NAMALWA (cell line): ENCODE results near the gene TGFBR3L.

Experiments
- DNase-seq: peaks from one replicate; pipeline ENCODE4 v3.0.0-alpha.2; 2015; ENCODE audit warnings: low spot score

Gene TGFBR3L

GRCh38 chr19:7904074-7905020 is 10.3 kb upstream of the TGFBR3L start:
- DNase-seq: peak; percentile 55

GRCh38 chr19:7905268-7905667 is 9.4 kb upstream of the TGFBR3L start:
- no peak for DNase-seq

- DNase-seq: no peak
Measured at GRCh38 chr19:7905859-7906258, 8.8 kb upstream of the TGFBR3L start.

- no peak for DNase-seq
Measured at GRCh38 chr19:7907122-7907521, 7.5 kb upstream of the TGFBR3L start.

- no peak for DNase-seq
Measured at GRCh38 chr19:7907544-7907943, 7.1 kb upstream of the TGFBR3L start.

- no peak for DNase-seq
Measured at GRCh38 chr19:7908078-7908699, 6.4 kb upstream of the TGFBR3L start.

- DNase-seq: no peak
Measured at GRCh38 chr19:7908742-7909461, 5.7 kb upstream of the TGFBR3L start.

- DNase-seq: no peak
Measured at GRCh38 chr19:7909471-7910067, 5.1 kb upstream of the TGFBR3L start.

- no peak for DNase-seq
Measured at GRCh38 chr19:7910321-7911161, 4.1 kb upstream of the TGFBR3L start.

GRCh38 chr19:7911508-7912143 is 3.0 kb upstream of the TGFBR3L start:
- no peak for DNase-seq

GRCh38 chr19:7912144-7912696 is 2.4 kb upstream of the TGFBR3L start:
- no peak for DNase-seq

- no peak for DNase-seq
Measured at GRCh38 chr19:7912697-7913564, 1.7 kb upstream of the TGFBR3L start.

GRCh38 chr19:7913652-7914051 is 978 bp upstream of the TGFBR3L start:
- DNase-seq: no peak

GRCh38 chr19:7914099-7914498 is 531 bp upstream of the TGFBR3L start:
- no peak for DNase-seq

GRCh38 chr19:7915250-7916102 is 846 bp downstream of the TGFBR3L start:
- DNase-seq: no peak

- peak; percentile 53 for DNase-seq
Measured at GRCh38 chr19:7916103-7916954, 1.7 kb downstream of the TGFBR3L start.

GRCh38 chr19:7916955-7917266 is 2.3 kb downstream of the TGFBR3L start:
- no peak for DNase-seq
